ENCODE results near the gene ARL5C.
"Not testable (repeated sequence)": the region's sequence is repeated elsewhere in the genome, so short reads cannot be mapped to it uniquely, and the experiment has no call there.

Gene ARL5C

GRCh38 chr17:39193346-39193745, 27.4 kb upstream of the ARL5C start:
- no peak for DNase-seq

GRCh38 chr17:39192901-39193300, 26.9 kb upstream of the ARL5C start:
- no peak for DNase-seq

DNA sequence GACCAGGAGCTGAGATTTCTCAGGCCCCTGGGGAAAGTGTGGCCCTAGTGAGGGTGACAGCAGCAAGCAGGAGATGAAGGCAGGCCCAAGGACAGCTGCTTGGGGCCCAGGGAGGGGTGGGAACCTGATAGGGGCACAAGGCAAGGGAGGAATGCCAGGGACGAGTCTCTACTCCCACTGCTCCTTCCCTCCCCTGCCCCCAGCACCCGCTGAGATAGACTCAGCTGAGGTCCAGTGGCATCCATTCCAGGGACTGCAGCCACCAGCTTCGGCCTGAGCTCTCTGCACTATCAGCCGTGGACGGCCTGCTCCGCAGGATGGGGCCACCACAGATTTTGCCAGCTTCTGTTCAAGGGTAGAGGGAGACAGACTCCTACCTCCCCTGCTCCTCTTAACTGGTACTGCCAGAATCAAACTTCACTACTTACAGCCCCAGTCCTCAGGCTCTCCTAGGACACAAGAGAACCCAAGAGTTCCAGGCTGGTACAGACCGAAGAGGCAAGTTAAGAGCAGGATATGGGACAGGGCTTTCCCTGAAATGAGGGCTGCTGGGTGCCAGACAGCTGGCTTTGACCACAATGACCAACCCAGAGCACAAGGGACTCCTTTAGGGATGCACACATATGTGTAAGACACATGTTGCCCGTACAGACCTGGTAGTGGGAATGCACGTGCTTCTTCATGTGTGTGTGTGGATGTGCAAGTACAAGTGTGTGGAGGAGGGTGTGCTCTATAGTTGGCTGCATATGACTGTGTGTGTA, 26.0 kb upstream of the ARL5C start:
- no peak for DNase-seq

- no peak for DNase-seq
Observed at GRCh38 chr17:39187152-39187830, 21.3 kb upstream of the ARL5C start.

- DNase-seq: peak; percentile 24
Observed at GRCh38 chr17:39186481-39187002, 20.6 kb upstream of the ARL5C start.

DNA sequence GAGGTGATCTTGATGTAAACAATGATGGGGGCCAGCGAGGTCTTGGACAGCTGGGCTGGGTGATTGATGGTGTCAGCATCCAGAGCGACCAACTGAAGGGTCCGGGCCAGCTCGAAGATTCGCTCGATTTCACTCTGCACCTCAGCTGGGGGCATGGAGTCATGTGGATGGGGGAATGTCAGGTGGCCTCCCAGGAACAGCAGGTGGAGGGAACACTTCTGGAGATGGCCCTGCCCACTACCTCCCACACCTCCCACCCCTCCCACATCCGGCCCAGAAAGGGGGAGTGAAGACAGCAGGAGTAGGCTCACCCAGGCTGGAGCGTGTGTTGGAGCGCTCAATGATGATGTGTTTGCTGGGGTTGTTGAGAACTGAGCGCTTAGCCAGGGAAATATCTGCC, 17.8 kb upstream of the ARL5C start:
- DNase-seq: no peak

GRCh38 chr17:39183045-39183444, 17.1 kb upstream of the ARL5C start:
- DNase-seq: no peak

DNA sequence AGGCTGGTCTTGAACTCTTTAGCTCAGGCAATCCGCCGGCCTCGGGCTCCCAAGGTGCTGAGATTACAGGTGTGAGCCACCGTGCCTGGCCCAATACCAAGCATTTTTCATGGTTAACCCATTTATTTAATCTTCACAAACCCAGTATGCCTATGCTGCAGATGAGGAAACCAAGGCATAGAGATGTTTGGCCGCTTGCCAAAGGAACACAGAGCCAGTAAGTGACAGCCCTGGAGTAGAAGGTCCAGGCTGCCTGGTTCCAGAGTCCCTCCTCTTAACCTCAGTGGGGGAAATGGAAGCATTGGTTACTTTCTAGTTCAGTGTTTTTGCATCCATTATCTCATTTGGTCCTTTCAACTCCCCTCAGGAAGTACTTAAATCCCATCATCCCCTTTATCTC, 15.3 kb upstream of the ARL5C start:
- no peak for DNase-seq

- DNase-seq: no peak
Observed at GRCh38 chr17:39178536-39178935, 12.6 kb upstream of the ARL5C start.

- no peak for DNase-seq
Observed at GRCh38 chr17:39177256-39177655, 11.3 kb upstream of the ARL5C start.

DNA sequence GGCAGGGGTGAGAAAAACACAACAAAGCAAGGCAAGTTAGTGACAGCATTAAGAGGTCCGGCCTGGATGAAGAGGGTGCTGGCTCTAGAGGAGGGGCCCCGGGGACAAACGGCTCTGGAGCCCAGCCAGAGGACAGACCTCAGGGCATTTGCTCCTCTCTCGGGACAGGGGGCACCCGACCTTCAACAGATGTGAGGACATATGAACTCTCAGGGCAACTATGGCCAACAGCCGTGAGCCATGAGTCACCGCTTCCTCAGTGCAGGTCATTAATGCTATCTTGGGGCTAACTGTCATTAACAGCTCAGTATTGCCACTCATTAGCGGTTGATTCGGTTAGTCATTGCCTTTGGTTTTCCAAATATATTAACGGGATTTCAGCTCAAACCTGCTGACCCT, 9.7 kb upstream of the ARL5C start:
- no peak for DNase-seq

DNA sequence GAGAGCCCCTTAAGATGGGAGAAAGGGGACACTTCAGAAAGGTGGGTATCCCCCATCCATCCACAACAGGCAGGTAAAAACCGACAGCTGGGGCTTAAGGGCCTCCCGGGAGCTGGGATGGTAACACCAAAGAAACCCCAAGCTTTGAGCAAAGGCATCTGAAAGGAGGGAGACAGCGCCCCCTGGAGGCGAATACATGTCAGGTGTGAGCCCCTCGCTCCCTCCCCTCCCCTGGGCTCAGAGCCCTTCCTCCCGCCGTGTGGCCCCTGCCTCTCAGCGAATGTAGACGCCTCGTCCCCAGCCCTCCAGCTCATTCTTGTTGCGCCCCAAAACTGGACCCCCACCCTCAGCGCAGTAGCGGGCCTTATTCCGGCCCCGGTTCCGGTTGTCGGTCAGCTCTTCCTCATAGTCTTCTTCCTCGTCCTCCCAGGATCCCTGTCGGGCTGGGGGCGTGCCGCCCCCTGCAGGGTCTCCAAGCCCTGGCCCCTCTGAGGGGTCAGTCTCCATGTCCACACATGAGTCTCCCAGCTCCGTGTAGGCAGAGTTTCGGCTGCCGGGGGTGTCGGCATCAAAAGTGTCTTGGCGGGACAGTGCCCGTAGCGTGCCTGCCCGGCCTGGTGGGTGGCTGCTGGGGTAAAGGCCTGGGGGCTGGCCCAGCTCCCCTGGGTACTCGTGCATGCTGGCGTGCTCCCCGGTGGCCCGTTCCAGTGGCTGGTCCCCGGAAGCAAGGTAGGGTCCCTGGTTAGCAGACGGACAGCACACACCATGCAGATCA, 9.1 kb upstream of the ARL5C start:
- peak; percentile 52 for DNase-seq

- DNase-seq: no peak
Observed at GRCh38 chr17:39173526-39174274, 7.7 kb upstream of the ARL5C start.

- DNase-seq: no peak
Observed at GRCh38 chr17:39173080-39173479, 7.1 kb upstream of the ARL5C start.

GRCh38 chr17:39171933-39172332, 6.0 kb upstream of the ARL5C start:
- no peak for DNase-seq

- DNase-seq: no peak
Observed at GRCh38 chr17:39170558-39170957, 4.6 kb upstream of the ARL5C start.

GRCh38 chr17:39170109-39170508, 4.1 kb upstream of the ARL5C start:
- no peak for DNase-seq

GRCh38 chr17:39169518-39169917, 3.6 kb upstream of the ARL5C start:
- no peak for DNase-seq

GRCh38 chr17:39169101-39169500, 3.1 kb upstream of the ARL5C start:
- no peak for DNase-seq

GRCh38 chr17:39168503-39168902, 2.5 kb upstream of the ARL5C start:
- not testable (repeated sequence) for DNase-seq

GRCh38 chr17:39167476-39167875, 1.5 kb upstream of the ARL5C start:
- DNase-seq: no peak

DNA sequence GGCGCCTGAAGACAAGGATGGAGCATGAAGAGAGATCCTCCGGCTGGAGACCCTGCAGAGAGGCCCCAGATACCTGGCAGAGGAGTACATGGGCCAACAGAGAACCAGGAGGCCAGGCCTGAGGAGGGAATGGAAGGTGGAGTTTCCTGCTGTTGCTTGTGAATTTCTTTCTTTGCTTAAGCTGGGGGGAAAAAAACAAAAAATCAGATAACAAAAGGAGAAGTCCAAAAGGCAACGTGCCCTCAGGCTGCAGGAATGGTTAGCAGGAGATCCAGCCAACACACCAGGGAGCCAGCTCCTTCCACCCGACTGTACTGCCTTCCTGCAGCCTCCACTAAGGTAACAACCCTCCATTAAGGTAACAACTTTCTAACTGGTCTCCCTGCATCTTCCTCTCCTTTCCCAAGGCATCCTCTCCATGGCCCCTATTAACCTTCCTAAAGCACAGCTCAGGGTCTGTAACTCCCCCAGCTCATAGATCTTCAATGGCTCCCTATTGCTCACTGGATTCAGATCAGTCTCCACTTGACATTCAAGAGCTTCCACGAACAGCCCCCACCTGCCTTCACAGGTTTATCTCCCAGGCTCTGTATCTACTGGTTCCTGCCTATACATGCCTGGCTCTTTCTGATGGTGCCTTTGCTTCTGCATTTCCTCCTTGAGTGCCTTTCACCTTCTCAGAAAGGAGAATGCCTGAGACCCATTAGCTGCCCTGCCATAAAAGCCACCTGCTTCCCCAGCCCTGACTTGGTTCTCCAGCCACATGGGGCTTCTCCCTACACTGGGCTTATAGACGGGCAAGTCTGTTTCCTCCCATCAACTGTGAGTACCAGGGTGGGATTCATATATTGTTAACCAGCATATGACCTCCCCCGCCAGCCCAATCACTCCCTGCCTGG, 725 bp upstream of the ARL5C start:
- DNase-seq: no peak
